ENCODE results near the gene PRF1.
"Not testable (repeated sequence)": the region's sequence is repeated elsewhere in the genome, so short reads cannot be mapped to it uniquely, and the experiment has no call there.

The PRF1 gene

DNA sequence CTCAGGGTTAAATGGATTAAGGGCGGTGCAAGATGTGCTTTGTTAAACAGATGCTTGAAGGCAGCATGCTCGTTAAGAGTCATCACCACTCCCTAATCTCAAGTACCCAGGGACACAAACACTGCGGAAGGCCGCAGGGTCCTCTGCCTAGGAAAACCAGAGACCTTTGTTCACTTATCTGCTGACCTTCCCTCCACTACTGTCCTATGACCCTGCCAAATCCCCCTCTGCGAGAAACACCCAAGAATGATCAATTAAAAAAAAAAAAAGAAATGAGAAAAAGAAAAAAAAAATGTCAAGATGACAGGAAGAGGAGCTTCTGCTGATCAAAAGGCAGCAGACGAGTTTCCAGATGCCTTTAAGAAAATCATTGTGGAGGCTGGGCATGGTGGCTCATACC, 29.2 kb upstream of the PRF1 start:
- H2AFZ ChIP-seq (ENCODE audit: insufficient read depth, low read length, poor library complexity); H3K4me3 ChIP-seq (ENCODE audit: low read depth, low read length); H2BK5ac ChIP-seq (ENCODE audit: low read depth, low read length, poor library complexity); H3K4ac ChIP-seq (ENCODE audit: low read depth, low read length); H3K4me2 ChIP-seq (ENCODE audit: low read length); H3K18ac ChIP-seq (ENCODE audit: low read length); H3K4me1 ChIP-seq (ENCODE audit: control insufficient read depth in 1 of 2, insufficient read depth in 2 of 2, low read length in 2 of 2); H2BK120ac ChIP-seq (ENCODE audit: insufficient read depth, low read length, poor library complexity); DNase-seq; H4K91ac ChIP-seq (ENCODE audit: low read depth, low read length); H4K8ac ChIP-seq (ENCODE audit: low read depth, low read length); H3K27ac ChIP-seq (ENCODE audit: low read depth, low read length); H3K27me3 ChIP-seq (ENCODE audit: insufficient read depth, low read length); H2AK5ac ChIP-seq (ENCODE audit: low read length); H3K23ac ChIP-seq (ENCODE audit: low read length); H3K14ac ChIP-seq (ENCODE audit: low read length); H2BK12ac ChIP-seq (ENCODE audit: low read length); H3K9me3 ChIP-seq (ENCODE audit: insufficient read depth, low read depth, low read length); H3K79me2 ChIP-seq (ENCODE audit: control insufficient read depth, insufficient read depth, low read length, poor library complexity); H4K12ac ChIP-seq (ENCODE audit: low read depth, low read length); H3K9ac ChIP-seq (ENCODE audit: low read length); H3K79me1 ChIP-seq (ENCODE audit: low read length); H3K36me3 ChIP-seq (ENCODE audit: control insufficient read depth in 1 of 2, insufficient read depth in 2 of 2, low read length in 2 of 2): not testable (repeated sequence)
- WGBS (ENCODE audit: extremely low coverage, insufficient coverage, insufficient read length) = no CpG with 5 or more reads among the region's 6 CpGs

DNA sequence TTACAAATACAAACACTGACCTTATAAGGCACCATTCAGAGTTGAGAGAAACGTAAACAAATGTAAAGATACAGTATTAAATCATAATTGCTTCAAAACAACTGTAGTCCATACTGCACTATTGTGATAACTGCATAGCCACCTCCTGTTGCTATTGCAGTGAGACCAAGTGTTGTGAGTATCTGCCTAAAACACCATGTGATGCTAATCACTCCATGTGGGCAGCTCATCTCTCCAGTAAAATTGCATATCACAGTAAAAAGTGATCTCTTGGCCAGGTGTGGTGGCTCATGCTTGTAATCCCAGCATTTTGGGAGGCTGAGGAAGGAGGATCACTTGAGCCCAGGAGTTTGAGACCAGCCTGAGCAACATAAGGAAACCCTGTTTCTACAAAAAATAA, 26.8 kb upstream of the PRF1 start:
- no peak overlapping the region for H3K4ac ChIP-seq (ENCODE audit: low read depth, low read length)
- H3K79me1 ChIP-seq (ENCODE audit: low read length) = no peaks in the 10 kb centered on the region
- H3K36me3 ChIP-seq (ENCODE audit: control insufficient read depth in 1 of 2, insufficient read depth in 2 of 2, low read length in 2 of 2) = no peaks in the 10 kb centered on the region
- H3K14ac ChIP-seq (ENCODE audit: low read length) = no peak overlapping the region
- H2AK5ac ChIP-seq (ENCODE audit: low read length) = no peak overlapping the region
- H4K8ac ChIP-seq (ENCODE audit: low read depth, low read length) = no peak overlapping the region
- H3K27ac ChIP-seq (ENCODE audit: low read depth, low read length) = no peak overlapping the region
- no peak overlapping the region for H3K23ac ChIP-seq (ENCODE audit: low read length)
- no peak overlapping the region for H2BK12ac ChIP-seq (ENCODE audit: low read length)
- H4K12ac ChIP-seq (ENCODE audit: low read depth, low read length) = no peak overlapping the region
- H4K91ac ChIP-seq (ENCODE audit: low read depth, low read length) = no peak overlapping the region
- H3K18ac ChIP-seq (ENCODE audit: low read length) = no peak overlapping the region
- no peak overlapping the region for H2AFZ ChIP-seq (ENCODE audit: insufficient read depth, low read length, poor library complexity)
- no peaks in the 10 kb centered on the region for H3K4me1 ChIP-seq (ENCODE audit: control insufficient read depth in 1 of 2, insufficient read depth in 2 of 2, low read length in 2 of 2)
- no peak overlapping the region for H3K9ac ChIP-seq (ENCODE audit: low read length)
- H3K4me2 ChIP-seq (ENCODE audit: low read length) = no peak overlapping the region
- no CpG with 5 or more reads among the region's 1 CpG for WGBS (ENCODE audit: extremely low coverage, insufficient coverage, insufficient read length)
- no peaks in the 10 kb centered on the region for H3K79me2 ChIP-seq (ENCODE audit: control insufficient read depth, insufficient read depth, low read length, poor library complexity)
- H2BK5ac ChIP-seq (ENCODE audit: low read depth, low read length, poor library complexity) = no peak overlapping the region
- no peak overlapping the region for H3K4me3 ChIP-seq (ENCODE audit: low read depth, low read length)
- H2BK120ac ChIP-seq (ENCODE audit: insufficient read depth, low read length, poor library complexity) = no peak overlapping the region
- no peak for DNase-seq
- H3K9me3 ChIP-seq (ENCODE audit: insufficient read depth, low read depth, low read length) = peaks cover 4% of the 10 kb centered on the region
- no peaks in the 10 kb centered on the region for H3K27me3 ChIP-seq (ENCODE audit: insufficient read depth, low read length)

DNA sequence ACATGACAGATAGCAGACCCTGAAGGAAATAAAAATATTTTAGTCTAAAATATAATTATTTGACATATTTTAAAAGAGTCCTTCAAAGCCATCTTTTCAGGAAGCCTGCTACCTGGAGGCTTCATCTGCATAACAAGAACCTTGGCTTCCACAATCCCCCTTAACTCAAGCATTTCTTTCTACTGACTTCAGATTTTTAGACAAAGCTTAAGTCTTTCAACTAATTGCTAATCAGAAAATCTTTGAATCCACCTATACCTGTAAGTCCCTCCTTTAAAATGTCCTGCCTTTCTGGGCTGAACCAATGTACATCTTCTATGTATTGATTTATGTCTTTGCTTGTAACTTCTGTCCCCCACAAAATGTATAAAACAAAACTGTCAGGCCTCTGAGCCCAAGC, 23.5 kb upstream of the PRF1 start:
- no peak overlapping the region for H3K23ac ChIP-seq (ENCODE audit: low read length)
- H2BK5ac ChIP-seq (ENCODE audit: low read depth, low read length, poor library complexity) = no peak overlapping the region
- H2AFZ ChIP-seq (ENCODE audit: insufficient read depth, low read length, poor library complexity) = no peak overlapping the region
- H2BK12ac ChIP-seq (ENCODE audit: low read length) = no peak overlapping the region
- no peak overlapping the region for H2BK120ac ChIP-seq (ENCODE audit: insufficient read depth, low read length, poor library complexity)
- no peak overlapping the region for H3K14ac ChIP-seq (ENCODE audit: low read length)
- no peak for DNase-seq
- H3K4me3 ChIP-seq (ENCODE audit: low read depth, low read length) = no peak overlapping the region
- no peak overlapping the region for H3K4me2 ChIP-seq (ENCODE audit: low read length)
- H3K4ac ChIP-seq (ENCODE audit: low read depth, low read length) = no peak overlapping the region
- no peak overlapping the region for H3K9ac ChIP-seq (ENCODE audit: low read length)
- peaks cover 6% of the 10 kb centered on the region for H3K9me3 ChIP-seq (ENCODE audit: insufficient read depth, low read depth, low read length)
- H4K12ac ChIP-seq (ENCODE audit: low read depth, low read length) = no peak overlapping the region
- no peak overlapping the region for H4K91ac ChIP-seq (ENCODE audit: low read depth, low read length)
- H2AK5ac ChIP-seq (ENCODE audit: low read length) = no peak overlapping the region
- H3K79me1 ChIP-seq (ENCODE audit: low read length) = no peaks in the 10 kb centered on the region
- no peaks in the 10 kb centered on the region for H3K79me2 ChIP-seq (ENCODE audit: control insufficient read depth, insufficient read depth, low read length, poor library complexity)
- H3K36me3 ChIP-seq (ENCODE audit: control insufficient read depth in 1 of 2, insufficient read depth in 2 of 2, low read length in 2 of 2) = no peaks in the 10 kb centered on the region
- H3K18ac ChIP-seq (ENCODE audit: low read length) = no peak overlapping the region
- no peaks in the 10 kb centered on the region for H3K27me3 ChIP-seq (ENCODE audit: insufficient read depth, low read length)
- no peaks in the 10 kb centered on the region for H3K4me1 ChIP-seq (ENCODE audit: control insufficient read depth in 1 of 2, insufficient read depth in 2 of 2, low read length in 2 of 2)
- H3K27ac ChIP-seq (ENCODE audit: low read depth, low read length) = no peak overlapping the region
- H4K8ac ChIP-seq (ENCODE audit: low read depth, low read length) = no peak overlapping the region

DNA sequence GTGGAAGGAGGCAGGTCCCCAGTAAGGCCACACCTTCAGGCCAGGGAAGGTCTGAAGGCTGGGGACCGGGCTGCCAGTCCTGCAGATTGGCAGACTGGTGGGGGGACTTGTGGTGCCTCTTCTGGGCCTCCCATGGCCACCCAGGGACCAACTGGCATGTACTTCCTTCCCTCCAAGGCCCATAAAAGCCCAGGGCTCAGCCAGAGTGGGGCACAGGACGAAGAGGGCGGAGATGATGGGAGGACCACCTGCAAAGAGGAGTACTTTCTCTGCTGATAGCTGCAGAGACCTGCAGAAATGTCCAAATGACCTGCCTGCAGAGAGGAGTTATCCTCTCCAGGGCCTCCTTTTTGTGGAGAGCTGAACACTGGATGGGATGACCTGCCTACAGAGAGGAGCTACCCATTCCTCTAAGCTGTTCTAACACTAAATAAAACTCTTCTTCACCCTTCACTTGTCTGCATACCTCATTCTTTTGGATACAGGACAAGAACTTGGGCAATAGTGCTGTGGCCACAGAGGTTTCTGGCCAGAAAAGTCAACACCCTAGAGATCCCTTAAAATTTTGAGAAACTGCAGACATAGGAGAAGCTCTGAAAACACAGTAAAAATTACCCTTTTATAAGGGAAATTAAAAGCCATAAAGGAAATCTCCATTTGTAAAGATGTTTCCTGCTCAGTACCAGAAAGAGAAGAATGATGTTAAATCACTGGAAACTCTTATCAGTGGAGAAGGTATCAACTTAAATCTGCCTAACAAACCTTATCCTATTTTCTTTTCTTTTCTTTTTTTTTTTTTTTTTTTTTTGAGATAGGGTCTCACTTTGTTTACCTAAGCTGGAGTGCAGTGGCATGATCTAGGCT, 20.7 kb upstream of the PRF1 start:
- Histone ChIP-seq H4K12ac (ENCODE audit: low read depth, low read length) (no peak overlapping the region), H2BK12ac (ENCODE audit: low read length) (no peak overlapping the region), H4K91ac (ENCODE audit: low read depth, low read length) (no peak overlapping the region), H3K18ac (ENCODE audit: low read length) (no peak overlapping the region), H2BK120ac (ENCODE audit: insufficient read depth, low read length, poor library complexity) (no peak overlapping the region), H3K27me3 (ENCODE audit: insufficient read depth, low read length) (no peaks in the 10 kb centered on the region), H3K4me3 (ENCODE audit: low read depth, low read length) (no peak overlapping the region), H4K8ac (ENCODE audit: low read depth, low read length) (no peak overlapping the region), H3K9ac (ENCODE audit: low read length) (no peak overlapping the region), H3K79me1 (ENCODE audit: low read length) (no peaks in the 10 kb centered on the region), H3K9me3 (ENCODE audit: insufficient read depth, low read depth, low read length) (peaks cover 2% of the 10 kb centered on the region), H3K36me3 (ENCODE audit: control insufficient read depth in 1 of 2, insufficient read depth in 2 of 2, low read length in 2 of 2) (no peaks in the 10 kb centered on the region), H3K79me2 (ENCODE audit: control insufficient read depth, insufficient read depth, low read length, poor library complexity) (no peaks in the 10 kb centered on the region), H3K4ac (ENCODE audit: low read depth, low read length) (no peak overlapping the region), H3K4me2 (ENCODE audit: low read length) (no peak overlapping the region), H2BK5ac (ENCODE audit: low read depth, low read length, poor library complexity) (no peak overlapping the region), H3K14ac (ENCODE audit: low read length) (no peak overlapping the region), H3K4me1 (ENCODE audit: control insufficient read depth in 1 of 2, insufficient read depth in 2 of 2, low read length in 2 of 2) (no peaks in the 10 kb centered on the region), H3K23ac (ENCODE audit: low read length) (no peak overlapping the region), H2AK5ac (ENCODE audit: low read length) (no peak overlapping the region), H2AFZ (ENCODE audit: insufficient read depth, low read length, poor library complexity) (no peak overlapping the region), H3K27ac (ENCODE audit: low read depth, low read length) (no peak overlapping the region)
- no peak for DNase-seq
- WGBS (ENCODE audit: extremely low coverage, insufficient coverage, insufficient read length) = no CpG with 5 or more reads among the region's 3 CpGs
